GM21360 (cell line): Measurements from ENCODE around the gene RAB3B.
A peak's percentile ranks its signal among the peaks of the same experiment; 100 is the strongest.
"Not testable (repeated sequence)": the region's sequence is repeated elsewhere in the genome, so short reads cannot be mapped to it uniquely, and the experiment has no call there.

Experiments used
- ATAC-seq: cut with Tn5 transposase; IDR thresholded peaks from one replicate; pipeline ENCODE4 v1.9.1; 2021; ENCODE audit warnings: mild to moderate bottlenecking, moderate library complexity; ENCODE audit not compliant: unreplicated experiment

The RAB3B gene

DNA sequence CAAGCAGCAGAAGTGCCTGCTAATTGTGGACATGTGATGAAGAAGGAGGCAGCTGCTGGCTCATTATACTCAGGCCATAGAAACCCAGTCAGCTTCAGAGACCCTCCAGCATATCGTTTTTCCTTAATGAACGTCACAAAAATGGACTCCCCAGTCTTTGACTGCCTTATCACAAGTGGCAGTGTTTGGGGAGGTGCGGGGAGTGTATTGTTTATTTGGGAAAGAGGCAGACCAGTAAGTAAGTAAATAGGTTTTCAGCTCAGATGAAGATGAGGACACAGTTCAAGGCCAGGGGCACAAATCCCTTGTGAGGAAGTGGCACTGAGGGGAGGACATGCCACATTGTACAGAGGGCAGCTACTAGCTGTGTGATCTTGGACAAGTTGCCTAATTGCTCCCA is 68.5 kb downstream of the RAB3B start:
- no peak for ATAC-seq

DNA sequence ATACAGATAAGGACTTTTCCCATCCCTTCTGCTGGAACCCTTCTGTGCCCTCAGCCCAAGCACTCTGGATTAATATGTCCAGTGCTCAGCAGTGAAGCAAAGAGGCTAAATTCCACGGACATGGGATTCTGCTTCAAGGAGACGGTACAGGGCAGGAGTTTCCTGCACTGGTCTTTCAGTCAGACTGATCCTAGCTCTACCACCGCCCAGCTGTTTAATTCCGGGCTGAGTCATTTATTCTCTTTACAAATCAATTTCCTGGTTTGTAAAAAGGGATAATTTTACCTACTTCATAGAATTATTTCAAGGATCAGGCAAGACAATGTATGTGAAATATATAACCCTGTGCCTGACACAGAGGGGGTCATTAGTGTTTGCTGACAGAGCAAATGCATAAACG is 70.4 kb downstream of the RAB3B start:
- ATAC-seq: no peak

- no peak for ATAC-seq
These were observed 70.8 kb downstream of the RAB3B start for GRCh38 chr1:51919684-51920083.

GRCh38 chr1:51916587-51917405 is 73.7 kb downstream of the RAB3B start:
- no peak for ATAC-seq

DNA sequence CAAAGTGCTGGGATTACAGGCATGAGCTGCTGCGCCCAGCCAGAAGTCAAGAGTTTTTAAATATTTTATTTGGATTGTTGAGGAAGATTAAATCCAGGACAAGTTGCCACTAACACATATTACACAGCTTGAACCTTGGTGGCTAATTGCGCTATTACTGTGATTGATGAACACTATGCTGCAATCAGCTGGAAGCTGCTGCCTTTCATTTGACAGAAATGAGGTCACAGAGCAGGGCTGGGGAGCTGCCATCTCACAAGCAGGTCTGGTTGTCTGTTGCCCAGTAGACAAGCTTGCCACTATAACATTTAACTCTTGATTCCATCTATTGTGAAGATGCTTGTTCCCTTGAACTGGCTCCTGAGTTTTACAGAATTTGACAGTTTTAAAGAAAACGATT is 74.5 kb downstream of the RAB3B start:
- no peak for ATAC-seq

DNA sequence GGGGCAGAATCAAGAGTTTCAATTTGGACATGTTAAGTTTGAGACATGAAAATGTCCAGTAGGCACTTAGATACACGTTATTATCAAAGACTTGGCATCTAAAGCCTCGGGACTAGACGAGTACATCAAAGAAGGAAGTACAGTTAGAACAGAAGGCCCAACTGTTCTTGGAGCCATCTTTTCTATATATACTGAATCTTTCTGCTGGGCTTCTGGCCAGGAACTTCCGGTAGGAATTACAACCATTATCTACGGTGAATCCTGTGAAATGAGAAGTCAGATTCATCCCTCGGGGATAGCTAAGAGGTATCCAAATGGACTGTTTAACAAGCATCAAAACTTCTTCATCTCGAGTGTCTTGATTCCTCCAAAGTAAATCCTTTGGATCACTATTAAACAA is 77.6 kb downstream of the RAB3B start:
- no peak for ATAC-seq

GRCh38 chr1:51910221-51911000 is 80.1 kb downstream of the RAB3B start:
- ATAC-seq: no peak

DNA sequence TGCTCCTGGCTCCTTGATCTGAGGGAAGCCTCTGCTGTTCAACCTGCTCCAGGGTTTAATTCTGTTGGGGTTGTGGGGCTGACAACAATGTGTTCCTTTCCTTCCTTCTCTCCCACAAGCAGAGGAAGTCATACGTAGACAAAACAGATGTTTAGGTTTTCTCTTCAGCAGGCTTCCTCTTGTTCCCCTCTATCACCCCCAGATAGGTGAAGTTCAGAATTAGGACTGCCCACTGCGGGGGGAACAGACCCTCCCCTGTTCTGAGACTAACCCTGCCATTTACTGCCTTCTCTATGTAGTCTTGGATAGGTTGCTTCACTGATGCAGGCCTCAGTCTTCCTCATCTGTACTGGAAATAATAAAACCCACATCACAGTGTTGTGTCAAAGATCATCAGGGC is 82.0 kb downstream of the RAB3B start:
- ATAC-seq: no peak

GRCh38 chr1:51907079-51907702 is 83.3 kb downstream of the RAB3B start:
- no peak for ATAC-seq

GRCh38 chr1:51906306-51907078 is 84.0 kb downstream of the RAB3B start:
- ATAC-seq: no peak

GRCh38 chr1:51902456-51902855 is 88.0 kb downstream of the RAB3B start:
- ATAC-seq: no peak

DNA sequence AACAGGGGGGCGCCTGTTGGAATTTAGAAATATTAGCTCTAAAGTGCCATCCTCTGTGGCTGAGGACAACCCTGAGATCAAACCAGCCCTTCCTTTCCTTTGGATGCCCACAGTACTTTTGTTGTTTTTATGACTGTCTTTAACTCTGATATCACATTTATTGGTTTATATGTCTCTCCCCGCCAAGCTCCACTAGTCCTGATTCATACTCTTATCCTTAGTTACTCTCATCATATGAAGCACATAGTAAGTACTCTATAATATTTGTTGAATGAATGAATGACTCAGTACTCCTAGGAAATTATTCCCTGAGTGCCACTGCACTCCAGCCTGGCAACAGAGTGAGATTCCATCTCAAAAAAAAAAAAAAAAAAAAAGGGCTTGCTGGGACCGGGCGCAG is 89.3 kb downstream of the RAB3B start:
- no peak for ATAC-seq

GRCh38 chr1:51899022-51899421 is 91.5 kb downstream of the RAB3B start:
- ATAC-seq: no peak

DNA sequence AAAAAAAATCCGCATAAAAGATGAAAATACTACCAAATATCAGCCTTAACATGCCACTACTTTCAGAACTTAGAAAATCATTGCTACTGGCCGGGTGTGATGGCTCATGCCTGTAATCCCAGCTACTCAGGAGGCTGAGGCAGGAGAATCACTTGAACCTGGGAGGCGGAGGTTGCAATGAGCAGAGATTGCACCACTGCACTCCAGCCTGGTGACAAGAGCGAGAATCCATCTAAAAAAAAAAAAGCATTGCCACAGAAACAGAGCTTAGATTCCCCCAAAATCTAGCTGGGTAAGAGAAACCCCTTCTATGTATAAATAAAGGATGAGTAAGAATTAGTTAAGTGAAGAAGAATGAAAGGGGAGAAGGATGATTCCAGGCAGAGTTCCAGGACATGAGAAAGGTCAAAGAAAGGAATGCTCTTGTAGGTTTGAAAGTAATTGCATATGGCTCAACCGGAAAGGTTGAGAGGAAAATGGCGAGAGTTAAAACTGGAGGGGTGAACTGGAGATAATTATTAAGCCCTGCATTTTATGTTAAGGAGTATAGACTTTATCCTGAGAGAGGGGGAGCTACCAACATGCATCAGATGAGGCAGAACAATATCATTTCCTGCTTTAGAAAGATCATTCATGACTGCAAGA is 92.3 kb downstream of the RAB3B start:
- ATAC-seq: no peak

GRCh38 chr1:51897699-51898031 is 92.8 kb downstream of the RAB3B start:
- ATAC-seq: no peak

GRCh38 chr1:51894748-51895147 is 95.8 kb downstream of the RAB3B start:
- not testable (repeated sequence) for ATAC-seq

GRCh38 chr1:51878616-51879336 is 111.7 kb downstream of the RAB3B start, which contains the start of gene NRDC:
Gene NRDC (minus strand): TSS chr1:51878727. CDS start chr1:51878615, 112 bp downstream.
- peak; percentile 92 for ATAC-seq

DNA sequence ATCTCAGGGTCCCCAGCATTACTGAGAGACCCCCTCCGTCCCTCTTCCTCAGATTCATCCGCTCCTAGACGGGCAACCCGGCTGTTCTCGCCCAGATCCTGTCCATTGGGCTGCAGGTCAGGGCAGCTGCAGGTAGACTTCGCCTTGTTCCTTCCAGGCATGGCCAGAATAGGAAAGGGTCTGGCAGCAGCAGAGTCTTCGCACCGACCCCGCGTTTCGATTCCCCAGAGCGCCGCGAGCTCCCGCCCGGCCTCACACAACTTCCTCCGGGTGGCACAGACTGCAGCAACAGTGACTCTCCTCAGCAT is 112.2 kb downstream of the RAB3B start:
- no peak for ATAC-seq

DNA sequence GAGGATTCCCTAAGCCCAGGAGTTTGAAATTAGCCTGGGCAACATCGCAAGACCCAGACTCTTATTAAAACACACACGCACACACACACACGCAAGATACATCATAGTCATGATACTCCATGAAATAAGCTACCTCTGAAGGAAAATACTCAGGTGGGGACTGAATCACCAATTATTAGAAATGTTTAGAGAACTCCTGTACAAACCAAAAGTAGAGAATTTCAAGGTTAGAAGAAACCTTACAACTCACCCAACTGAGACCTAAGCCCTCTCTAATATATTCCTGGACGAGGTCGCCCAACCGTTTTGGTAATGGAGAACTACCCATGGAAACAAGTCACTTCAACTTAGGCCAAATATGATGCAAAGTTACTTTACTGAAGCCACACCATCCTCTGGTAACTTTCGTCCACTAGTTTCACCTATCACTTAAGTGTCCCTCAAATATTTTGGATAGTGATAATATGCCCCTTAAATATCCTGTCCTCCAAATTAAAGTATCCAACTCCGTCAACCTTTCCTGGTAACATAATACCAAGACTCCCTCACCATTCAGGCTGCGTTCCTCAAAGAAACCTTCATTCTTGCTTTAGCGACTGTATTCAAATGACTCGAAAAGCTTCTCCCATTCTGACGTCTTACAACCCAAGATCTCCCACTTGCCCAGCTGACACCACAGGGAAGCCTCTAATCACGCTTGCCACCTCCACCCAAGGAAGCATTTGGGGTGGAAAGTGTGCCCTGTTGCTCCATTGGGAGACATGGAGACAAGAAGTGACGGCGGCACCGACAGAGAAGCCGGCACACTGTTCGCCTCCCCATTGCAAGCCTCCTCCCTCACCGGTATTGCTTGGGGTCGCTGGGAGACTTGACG is 112.8 kb downstream of the RAB3B start:
- ATAC-seq: no peak
